HPDE6-E6E7 (cell line): ENCODE measurements around the gene HBD.
"Not testable (repeated sequence)": the region's sequence is repeated elsewhere in the genome, so short reads cannot be mapped to it uniquely, and the experiment has no call there.

Experiments used
- DNase-seq: peaks from one replicate; pipeline ENCODE4 v3.0.0; 2011; ENCODE audit warnings: missing footprints; ENCODE audit errors: extremely low spot score

HBD gene

DNA sequence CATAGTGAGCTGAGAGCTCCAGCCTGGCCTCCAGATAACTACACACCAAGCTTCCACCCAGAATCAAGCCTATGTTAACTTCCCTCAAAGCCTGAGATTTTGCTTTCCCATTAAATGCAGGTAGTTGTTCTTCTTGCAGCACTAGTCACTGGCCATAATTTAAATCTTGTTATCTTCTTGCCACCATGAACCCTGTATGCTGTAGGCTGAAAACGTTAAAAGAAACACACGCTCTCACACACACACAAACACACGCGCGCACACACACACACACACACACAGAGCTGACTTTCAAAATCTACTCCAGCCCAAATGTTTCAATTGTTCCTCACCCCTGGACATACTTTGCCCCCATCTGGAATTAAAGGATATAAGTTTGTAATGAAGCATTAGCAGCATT is 19.2 kb upstream of the HBD start:
- not testable (repeated sequence) for DNase-seq

DNA sequence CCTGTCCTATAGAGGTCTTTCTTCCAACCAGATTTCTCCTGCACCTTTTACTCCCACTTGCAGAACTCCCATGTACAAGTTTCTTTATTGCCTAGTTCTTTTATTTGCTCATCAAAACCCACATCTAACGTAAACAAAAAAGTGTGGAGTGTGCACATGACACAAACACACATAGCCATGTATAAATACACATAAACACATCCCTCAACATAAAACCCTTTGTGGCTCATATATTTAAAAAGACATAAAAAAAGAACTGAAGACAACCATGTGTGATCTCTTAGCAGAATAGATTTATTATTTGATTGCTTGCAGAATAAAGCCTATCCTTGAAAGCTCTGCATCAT is 18.6 kb upstream of the HBD start:
- DNase-seq, result no peak

DNA sequence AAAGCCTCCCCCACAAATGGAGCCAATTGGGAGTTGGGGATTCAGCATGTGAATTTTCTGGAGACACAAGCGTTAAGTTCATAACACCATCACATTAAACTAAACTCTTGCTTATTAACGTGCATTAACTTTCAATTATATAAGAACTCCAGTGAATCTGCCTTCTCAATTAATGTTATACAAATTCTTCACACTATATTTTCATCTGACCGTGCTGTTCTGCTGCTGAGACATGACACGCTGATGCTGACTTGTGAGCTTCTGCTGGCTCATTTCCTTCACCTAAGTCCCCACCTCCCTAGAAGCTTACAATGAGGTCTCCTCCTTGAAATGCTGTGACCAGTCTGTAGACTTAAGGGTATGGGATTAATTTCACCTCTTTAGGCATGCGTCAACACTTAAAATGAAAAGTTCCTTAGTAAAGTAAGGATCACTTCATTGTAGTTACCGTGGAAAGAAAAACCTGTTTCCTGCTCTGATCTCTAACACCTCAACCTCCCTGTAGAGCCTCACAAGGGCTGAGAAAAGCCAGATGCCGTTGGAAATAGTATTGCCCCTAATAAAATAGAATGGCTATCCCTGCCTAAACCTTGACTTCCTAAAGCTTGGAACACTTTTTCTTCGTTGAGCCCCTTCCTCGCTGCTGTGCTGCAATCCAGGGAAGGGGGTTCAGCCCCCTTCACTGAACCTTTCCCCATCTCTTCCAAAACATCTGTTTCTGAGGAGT is 18.1 kb upstream of the HBD start:
- DNase-seq, result no peak

DNA sequence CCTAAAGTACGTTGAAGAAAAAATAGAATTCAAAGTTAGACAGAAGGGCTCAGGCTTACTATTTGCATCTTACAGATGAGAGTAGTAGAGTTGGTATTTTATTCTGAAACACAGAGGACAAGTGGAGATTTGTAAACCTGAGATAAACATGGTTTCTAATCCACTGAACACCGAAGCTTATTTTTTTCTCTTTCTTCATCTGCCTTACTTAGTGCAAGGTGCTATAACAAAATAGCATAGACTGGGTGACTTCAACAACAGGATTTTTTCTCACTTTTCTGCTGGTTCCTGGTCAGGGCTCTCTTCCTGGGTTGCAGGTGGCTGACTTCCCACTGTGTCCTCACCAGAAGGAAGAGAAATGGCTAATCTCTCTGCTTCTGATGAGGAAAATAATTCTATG is 17.5 kb upstream of the HBD start:
- DNase-seq, result no peak

DNA sequence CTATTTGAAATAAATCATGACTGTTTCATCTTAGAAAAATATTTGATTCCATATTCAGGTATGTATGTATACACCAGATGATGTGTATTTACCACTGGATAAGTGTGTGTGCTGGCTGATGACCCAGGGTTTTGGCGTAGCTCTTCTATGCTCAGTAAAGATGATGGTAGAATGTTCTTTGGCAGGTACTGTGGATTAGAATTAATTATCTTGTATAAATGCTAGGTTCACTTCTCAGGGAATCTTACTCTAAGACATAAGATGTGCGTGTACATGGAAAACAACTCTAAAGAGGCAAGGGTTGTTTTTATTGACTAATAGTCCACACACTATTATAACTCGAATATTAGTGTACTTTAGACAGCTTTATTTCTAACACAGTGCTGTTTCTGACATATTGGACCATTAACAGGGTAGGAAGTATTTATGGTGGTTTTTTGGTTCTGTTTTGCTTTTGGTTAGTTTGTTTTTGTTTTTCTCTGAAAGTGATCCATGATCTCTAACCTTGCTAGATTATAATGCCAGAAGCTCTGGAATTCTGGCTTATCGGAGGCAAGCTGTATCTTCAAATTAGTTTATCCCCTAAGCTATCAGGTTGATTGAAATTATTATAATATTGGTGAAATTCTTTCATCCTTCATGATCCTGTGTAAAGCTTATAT is 16.4 kb upstream of the HBD start:
- DNase-seq, result no peak

DNA sequence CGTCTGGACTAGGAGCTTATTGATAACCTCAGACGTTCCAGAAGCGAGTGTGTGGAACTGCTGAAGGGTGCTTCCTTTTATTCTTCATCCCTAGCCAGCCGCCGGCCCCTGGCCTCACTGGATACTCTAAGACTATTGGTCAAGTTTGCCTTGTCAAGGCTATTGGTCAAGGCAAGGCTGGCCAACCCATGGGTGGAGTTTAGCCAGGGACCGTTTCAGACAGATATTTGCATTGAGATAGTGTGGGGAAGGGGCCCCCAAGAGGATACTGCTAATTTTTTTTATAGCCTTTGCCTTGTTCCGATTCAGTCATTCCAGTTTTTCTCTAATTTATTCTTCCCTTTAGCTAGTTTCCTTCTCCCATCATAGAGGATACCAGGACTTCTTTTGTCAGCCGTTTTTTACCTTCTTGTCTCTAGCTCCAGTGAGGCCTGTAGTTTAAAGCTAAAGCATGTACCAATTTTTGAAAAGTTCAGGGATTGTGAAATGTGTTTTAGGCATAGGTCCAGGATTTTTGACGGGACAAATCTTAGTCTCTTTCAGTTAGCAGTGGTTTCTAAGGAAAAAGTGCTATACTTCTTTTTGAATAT is 15.6 kb upstream of the HBD start, which contains the start of gene HBG1:
HBG1 (minus strand) TSS at position 51 of the 590 bp plus-strand sequence. CDS start 53 bp downstream, outside the sequence.
- DNase-seq, result not testable (repeated sequence)

DNA sequence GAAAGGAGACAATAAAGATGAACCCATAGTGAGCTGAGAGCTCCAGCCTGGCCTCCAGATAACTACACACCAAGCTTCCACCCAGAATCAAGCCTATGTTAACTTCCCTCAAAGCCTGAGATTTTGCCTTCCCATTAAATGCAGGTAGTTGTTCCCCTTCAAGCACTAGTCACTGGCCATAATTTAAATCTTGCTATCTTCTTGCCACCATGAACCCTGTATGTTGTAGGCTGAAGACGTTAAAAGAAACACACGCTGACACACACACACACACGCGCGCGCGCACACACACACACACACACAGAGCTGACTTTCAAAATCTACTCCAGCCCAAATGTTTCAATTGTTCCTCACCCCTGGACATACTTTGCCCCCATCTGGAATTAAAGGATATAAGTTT is 14.2 kb upstream of the HBD start:
- not testable (repeated sequence) for DNase-seq

DNA sequence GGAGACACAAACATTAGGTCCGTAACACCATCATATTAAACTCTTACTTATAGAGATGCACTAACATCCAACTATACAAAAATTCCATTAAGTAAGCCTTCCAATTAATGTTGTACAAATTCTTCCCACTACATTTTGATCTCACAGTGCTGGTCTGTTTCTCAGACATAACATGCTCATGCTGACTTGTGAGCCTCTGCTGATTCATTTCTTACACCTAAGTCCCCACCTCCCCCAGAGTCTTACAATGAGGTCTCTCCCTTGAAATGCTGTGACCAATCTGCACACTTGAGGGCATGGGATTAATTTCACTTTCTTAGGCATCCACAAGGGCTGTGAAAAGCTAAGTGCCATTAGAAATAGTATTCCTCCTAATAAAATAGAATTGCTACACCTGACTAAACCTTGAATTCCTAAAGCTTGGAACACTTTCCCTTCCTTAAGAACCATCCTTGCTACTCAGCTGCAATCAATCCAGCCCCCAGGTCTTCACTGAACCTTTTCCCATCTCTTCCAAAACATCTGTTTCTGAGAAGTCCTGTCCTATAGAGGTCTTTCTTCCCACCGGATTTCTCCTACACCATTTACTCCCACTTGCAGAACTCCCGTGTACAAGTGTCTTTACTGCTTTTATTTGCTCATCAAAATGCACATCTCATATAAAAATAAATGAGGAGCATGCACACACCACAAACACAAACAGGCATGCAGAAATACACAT is 13.3 kb upstream of the HBD start:
- no peak for DNase-seq

DNA sequence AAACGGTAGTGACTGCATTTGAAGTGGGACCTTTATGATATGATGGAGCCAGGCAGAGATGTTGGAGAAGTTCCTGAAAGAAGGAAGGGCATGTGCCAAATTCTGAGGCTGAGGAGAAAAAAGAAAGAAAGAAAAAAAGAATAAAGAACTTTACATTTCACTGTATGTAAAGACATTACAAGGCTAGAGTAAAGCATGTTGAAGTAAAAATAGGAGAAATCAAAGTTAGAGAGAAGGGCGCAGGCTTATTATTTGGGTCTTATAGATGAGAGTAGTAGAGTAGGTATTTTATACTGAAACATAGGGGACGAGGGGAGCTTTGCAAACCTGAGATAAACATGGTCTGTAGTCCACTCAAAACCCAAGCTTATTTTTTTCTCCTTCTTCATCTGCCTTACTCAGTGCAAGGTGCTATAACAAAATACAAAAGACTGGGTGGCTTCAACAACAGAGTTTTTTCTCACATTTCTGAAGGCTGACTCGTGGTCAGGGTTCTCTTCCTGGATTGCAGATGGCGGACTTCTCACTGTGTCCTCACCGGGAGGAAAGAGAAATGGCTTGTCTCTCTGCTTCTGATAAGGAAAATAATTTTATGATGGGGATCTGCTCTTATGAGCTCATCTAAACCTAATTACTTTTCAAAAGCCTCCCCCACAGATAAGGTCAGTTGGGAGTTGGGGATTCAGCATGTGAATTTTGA is 12.6 kb upstream of the HBD start:
- no peak for DNase-seq

DNA sequence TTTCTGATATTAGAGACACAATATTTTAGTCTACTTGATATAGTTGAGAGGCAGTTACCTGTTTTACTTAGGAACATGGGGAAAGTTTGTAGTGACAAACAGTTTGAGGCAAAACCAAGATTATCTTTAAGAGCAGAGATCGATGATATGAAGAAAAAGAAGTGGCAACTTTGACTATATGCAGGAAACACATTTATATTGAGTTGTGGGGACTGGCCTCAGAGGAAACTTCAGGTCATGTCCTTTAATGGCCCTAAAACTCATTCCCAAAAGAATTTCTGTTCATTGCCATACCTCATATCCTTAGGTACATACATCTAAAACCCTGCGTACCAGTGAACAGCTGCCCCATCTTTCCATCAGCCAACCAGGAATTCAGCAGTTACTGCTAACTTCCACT is 10.9 kb upstream of the HBD start:
- DNase-seq, result no peak

DNA sequence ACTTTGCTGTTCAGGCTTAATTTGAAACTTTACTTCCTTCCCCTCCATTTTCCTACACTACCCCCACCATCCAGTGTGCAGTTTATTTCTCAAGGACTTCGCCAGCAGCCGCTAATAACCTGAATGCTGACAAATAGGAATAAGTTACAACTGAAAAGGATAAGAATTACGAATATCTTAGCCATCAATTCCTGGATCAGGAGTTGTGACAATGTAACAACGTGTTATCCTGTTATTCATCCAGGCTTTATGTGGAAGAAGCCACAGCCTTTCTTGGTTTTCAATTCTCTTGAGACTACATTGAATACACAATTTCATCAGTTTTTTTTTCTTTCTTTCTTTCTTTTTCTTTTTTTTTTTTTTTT is 9.5 kb upstream of the HBD start:
- no peak for DNase-seq

DNA sequence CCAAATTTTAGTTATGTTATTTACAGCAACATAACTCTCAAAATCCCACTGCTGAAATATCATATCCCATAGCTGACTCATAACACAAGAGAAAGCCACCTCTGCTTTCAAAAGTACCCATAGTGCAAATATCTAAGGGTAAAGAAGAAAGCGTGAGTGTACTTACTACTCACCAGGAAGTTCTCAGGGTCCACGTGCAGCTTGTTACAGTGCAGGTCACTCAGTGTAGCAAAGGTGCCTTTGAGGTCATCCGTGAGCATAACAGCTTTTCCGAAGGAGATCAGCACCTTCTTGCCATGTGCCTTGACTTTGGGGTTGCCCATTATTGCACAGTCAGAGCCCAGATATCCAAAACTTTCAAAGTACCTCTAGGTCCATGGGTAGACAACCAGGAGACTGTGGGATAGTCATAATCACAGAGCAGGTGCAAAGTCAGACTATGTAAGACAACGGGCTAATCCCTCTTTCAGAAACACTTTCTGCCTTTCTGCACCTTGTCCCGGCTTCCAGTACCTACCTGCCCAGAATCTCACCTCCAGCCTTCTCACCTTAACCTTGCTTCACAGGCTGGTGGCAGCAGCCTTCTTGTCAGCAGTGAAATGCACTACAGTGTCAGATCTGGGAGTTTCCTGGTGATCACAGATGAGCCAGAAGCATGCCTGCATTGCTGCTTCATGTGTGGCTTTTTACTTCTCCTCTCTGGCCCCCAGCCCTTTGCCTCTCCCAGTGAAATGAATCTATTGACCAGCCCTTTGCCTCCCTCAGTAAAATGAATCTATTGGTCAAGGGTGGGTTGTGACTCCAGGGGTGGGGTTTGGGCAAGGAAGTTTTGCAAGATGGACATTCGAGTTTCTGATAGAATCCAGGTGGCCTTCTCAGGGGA is 8.9 kb upstream of the HBD start:
- no peak for DNase-seq

DNA sequence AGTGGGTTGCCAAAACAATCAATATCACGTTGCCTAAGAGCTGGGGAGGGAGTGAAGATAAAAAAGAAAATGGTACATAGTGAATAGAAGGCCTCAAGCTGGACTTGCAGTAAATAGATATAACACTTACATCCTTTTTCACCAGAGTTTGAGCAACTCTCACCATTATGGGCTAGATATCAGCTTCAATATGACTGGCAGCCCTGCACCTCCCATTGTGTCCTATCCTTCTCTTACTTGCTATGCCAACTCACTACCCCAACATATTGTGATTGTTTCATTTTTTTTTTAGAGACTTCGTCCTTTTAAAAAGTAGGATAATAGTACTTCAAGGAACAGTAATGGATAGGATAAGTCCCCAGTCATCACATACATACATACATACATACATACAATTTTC is 7.9 kb upstream of the HBD start:
- no peak for DNase-seq

DNA sequence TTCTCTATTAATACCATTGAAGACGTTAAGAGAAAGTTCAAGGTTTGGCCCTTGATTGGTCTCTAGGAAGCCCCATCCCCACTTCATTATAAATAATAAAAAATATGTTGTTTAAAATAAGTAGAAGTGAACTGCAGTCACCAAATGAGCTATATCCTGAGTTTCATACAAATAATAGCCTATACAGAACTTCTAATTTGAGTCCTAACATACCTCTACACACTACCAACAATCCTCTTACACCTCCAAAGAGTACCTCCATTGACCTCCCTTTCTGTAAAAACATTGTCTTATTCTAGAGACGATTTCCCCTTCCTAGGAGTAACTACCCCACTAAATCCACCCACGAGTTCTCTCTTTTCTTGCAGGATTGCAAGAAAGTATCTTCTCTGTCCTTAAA is 7.2 kb upstream of the HBD start:
- no peak for DNase-seq

DNA sequence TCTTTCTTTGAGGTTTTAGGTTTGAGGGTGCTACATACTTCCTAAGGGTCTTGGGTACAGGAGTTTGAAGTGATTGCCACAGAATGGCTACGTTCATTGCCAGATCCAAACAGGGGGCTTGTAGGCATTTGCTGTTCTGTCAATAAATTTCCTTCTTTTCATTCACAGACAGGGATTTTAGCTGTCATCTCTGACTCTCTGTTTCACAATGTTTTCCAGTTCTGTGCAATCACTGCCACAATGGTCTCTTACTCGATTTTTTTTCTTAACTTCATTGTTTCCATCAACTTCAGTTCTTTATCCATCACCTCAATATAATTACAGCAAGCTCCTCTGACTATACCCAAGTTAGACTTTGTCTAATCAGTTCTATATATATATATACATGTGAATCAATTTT is 6.2 kb upstream of the HBD start:
- no peak for DNase-seq

DNA sequence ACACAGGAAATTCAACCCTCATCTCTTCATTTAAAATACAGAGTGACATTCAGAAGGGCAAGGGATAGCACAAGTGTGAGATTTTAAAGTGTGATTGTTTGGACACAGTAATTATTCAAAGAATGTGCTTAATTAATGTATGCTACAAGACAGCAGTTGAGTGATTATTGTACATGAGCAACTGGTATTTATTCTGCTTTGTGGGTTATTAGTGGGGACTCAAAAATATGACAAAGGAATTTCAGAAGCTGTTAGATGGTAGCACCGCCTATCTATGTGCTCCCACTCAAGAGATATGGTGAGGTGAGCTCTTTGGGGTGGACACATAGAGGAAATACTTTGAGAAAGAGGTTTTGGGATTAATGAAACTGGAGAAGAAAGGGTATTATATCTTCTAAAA is 5.8 kb upstream of the HBD start:
- no peak for DNase-seq

DNA sequence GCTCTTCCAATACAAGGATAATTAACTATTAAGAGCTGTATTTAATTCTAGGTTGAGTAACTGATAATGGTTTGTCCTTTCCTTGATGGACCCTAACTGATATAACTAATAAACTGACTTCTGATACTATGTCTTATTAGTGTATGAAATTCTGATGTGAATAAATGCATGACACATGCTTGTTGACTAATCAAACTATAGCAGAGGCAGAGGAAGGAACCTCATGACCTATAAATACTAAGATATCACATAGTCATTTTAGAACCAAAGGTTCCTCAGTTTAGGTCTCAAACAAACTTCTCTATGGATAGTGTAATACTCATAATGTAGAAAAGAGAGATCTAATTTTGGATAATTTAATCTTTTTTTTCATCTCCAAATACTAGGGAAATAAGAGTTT is 4.8 kb upstream of the HBD start:
- DNase-seq, result no peak

DNA sequence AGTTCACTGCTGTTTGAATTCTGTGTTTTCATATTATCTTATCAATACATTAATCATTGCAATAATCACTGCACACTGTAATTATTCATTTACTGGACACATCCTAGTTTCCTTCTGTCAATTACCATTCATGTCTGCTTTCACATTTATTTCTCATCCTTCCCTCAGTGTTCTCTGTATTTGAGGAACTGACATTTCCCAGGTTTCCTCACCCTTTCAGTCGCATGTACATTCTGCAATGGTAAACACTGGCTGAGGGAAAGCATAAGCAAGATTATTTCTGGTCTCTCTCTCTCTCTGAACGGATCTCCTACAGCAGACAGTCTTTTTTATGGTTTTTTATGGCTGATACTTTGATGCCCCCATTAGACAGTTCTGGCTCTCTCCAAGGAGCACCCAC is 4.2 kb upstream of the HBD start:
- no peak for DNase-seq

DNA sequence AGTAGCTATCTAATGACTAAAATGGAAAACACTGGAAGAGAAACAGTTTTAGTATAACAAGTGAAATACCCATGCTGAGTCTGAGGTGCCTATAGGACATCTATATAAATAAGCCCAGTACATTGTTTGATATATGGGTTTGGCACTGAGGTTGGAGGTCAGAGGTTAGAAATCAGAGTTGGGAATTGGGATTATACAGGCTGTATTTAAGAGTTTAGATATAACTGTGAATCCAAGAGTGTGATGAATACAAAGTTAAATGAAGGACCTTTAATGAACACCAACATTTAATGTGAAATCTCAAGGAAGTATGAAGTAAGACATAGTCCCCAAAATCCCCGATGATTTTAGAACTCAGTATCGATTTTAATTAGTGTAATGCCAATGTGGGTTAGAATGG is 3.1 kb upstream of the HBD start:
- DNase-seq, result no peak

DNA sequence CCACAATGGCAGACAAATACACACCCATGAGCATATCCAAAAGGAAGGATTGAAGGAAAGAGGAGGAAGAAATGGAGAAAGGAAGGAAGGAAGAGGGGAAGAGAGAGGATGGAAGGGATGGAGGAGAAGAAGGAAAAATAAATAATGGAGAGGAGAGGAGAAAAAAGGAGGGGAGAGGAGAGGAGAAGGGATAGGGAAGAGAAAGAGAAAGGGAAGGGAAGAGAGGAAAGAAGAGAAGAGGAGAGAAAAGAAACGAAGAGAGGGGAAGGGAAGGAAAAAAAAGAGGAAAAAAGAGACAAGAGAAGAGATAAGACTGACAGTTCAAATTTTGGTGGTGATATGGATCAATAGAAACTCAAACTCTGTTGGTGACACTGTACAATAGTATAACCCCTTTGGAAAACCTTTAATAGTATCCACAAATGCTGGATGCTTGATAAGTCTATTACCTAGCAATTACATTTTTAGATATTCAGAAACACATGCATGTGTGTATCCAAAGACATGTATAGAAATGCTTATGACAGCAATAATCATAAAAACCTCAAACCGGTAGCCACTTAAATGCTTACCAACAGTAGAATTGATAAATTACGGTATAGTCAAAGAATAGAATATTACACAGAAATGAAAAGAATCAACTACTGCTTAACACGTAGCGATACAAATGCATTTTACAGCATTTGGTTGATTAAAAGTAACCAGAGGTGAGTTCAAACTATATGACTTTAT is 1.2 kb upstream of the HBD start:
- no peak for DNase-seq
